Thoracic aorta (tissue), 2 donors: Measurements from ENCODE around the gene RBM14. TPM values are rescaled to one million over a fixed set of nuclear protein-coding genes. Genes with fewer than 3 reads are reported as not detected.

Experiments
- ATAC-seq: fragments of 150-250 bp; one replicate; pipeline ENCODE4 v1.8.0; 2017; ENCODE audit warnings: low read depth; ENCODE audit not compliant: insufficient number of reproducible peaks, low FRiP score
- DNase-seq: peaks from one replicate; pipeline ENCODE4 v3.0.0-alpha.2; 2020; ENCODE audit warnings: low spot score
- H3K27ac ChIP-seq, 2 donors: fragments of 200-600 bp; sonication (generic); 1 replicate in 1 of 2; 2 replicates in 1 of 2; pipeline ENCODE4 v1.5.1; 2016; ENCODE audit warnings: mild to moderate bottlenecking in 2 of 2, moderate library complexity in 2 of 2
- H3K27me3 ChIP-seq: fragments of 200-600 bp; sonication (generic); replicated peaks from 2 replicates; pipeline ENCODE4 v1.6.0; 2016; ENCODE audit warnings: mild to moderate bottlenecking; ENCODE audit not compliant: insufficient read depth
- H3K36me3 ChIP-seq: fragments of 200-600 bp; sonication (generic); one replicate; pipeline ENCODE4 v1.5.1; 2016
- H3K4me1 ChIP-seq, 2 donors: fragments of 200-600 bp; sonication (generic); 1 replicate in 1 of 2; 2 replicates in 1 of 2; pipeline versions ENCODE4 v1.5.1 to v1.6.0; 2016; ENCODE audit warnings: low read depth in 2 of 2, mild to moderate bottlenecking in 1 of 2; ENCODE audit not compliant: control insufficient read depth in 1 of 2
- H3K4me3 ChIP-seq: fragments of 200-600 bp; sonication (generic); 2 replicates; pipeline ENCODE4 v1.5.1; 2016; ENCODE audit warnings: mild to moderate bottlenecking
- H3K9me3 ChIP-seq: fragments of 200-600 bp; sonication (generic); 2 replicates; pipeline ENCODE4 v1.5.1; 2016
- total RNA-seq, 2 donors: library from RNA; depleted of rRNA; stranded (reverse); fragments of >200 nt; gene quantifications; one replicate each; pipeline versions ENCODE4 v1.1.0 to v1.2.3, GENCODE V29; 2016
- TF ChIP-seq, protein P1 (sequence below): fragments of 200-600 bp; sonication (generic); IDR thresholded peaks from one replicate; pipeline ENCODE4 v1.5.1; 2019; ENCODE audit warnings: antibody characterized with exemption

Gene RBM14
- total RNA-seq, 2 donors from 2014 or later = 72.7 to 99.8 TPM

DNA sequence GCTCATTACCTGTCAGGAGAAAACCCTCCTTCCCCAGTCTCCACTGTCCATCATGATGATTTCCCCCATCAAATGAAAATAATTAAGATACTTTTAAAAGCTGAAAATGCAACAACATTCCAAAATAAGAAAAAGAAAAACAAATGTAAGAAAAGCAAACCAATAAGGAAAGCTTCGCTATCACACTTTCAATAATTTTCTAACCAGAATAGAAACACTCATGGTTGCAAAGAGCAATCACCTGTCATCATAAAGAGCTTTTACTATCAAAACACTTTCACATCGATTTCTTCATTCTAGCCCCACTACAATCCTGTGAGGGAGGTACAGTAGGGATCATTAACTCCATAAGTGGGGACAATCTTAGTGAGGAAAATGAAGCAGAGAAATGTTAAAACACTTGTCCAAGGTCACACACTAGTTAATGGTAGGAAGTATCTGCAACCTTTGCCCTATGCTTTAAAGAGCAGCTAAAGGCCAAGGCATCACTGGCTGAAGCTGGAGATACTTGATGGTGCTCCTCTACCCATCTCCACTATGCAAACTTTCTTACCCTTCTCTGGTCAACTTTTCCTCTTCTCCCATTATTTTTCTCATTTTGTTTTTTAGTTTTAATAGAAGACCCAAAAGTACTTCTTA is 58.7 kb downstream of the RBM14 start:
- no peak for ATAC-seq
- TF ChIP-seq, protein P1, sequence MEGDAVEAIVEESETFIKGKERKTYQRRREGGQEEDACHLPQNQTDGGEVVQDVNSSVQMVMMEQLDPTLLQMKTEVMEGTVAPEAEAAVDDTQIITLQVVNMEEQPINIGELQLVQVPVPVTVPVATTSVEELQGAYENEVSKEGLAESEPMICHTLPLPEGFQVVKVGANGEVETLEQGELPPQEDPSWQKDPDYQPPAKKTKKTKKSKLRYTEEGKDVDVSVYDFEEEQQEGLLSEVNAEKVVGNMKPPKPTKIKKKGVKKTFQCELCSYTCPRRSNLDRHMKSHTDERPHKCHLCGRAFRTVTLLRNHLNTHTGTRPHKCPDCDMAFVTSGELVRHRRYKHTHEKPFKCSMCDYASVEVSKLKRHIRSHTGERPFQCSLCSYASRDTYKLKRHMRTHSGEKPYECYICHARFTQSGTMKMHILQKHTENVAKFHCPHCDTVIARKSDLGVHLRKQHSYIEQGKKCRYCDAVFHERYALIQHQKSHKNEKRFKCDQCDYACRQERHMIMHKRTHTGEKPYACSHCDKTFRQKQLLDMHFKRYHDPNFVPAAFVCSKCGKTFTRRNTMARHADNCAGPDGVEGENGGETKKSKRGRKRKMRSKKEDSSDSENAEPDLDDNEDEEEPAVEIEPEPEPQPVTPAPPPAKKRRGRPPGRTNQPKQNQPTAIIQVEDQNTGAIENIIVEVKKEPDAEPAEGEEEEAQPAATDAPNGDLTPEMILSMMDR = no peak
- Histone ChIP-seq H3K9me3 (no peaks in the 10 kb centered on the region), H3K27ac (no peak overlapping the region), H3K4me1 (peaks cover 13 to 44% of the 10 kb centered on the region in 2 donors), H3K36me3 (no peaks in the 10 kb centered on the region), H3K4me3 (no peak overlapping the region), H3K27me3 (no peaks in the 10 kb centered on the region)
- no peak for DNase-seq

- H3K9me3 ChIP-seq = no peaks in the 10 kb centered on the region
- H3K4me1 ChIP-seq = peaks cover 13 to 34% of the 10 kb centered on the region in 2 donors
Measured at GRCh38 chr11:66676282-66676919, 60.0 kb downstream of the RBM14 start.

More at GRCh38 chr11:66676282-66676919, 60.0 kb downstream of the RBM14 start:
- ATAC-seq = no peak
- H3K36me3 ChIP-seq = no peaks in the 10 kb centered on the region
- peak overlapping the region; percentile 88 for H3K4me3 ChIP-seq
- no peaks in the 10 kb centered on the region for H3K27me3 ChIP-seq
- no peak for DNase-seq
- TF ChIP-seq, protein P1 = no peak
- no peak overlapping the region for H3K27ac ChIP-seq

Other genes with a start within 250 kb of the RBM14 start
- gene SLC29A2, start 244.9 kb upstream of the RBM14 start, total RNA-seq = 1 to 10 TPM; 2.5 to 3.0 TPM
- 1 to 10 TPM; 4.2 to 6.6 TPM for gene NPAS4, start 195.6 kb upstream of the RBM14 start, total RNA-seq
- 10 to 100 TPM; 16.7 to 28.0 TPM for gene MRPL11, start 177.8 kb upstream of the RBM14 start, total RNA-seq
- gene PELI3, start 149.7 kb upstream of the RBM14 start, total RNA-seq = 10 to 100 TPM; 29.1 to 47.1 TPM
- 10 to 100 TPM; 20.2 to 22.2 TPM for gene DPP3, start 136.2 kb upstream of the RBM14 start, total RNA-seq
- 100 to 1,000 TPM in 1 of 2 donors, 10 to 100 TPM in 1; 90.3 to 114 TPM for gene BBS1, start 106.0 kb upstream of the RBM14 start, total RNA-seq
- 10 to 100 TPM; 10.2 to 15.7 TPM for gene ZDHHC24, start 70.6 kb upstream of the RBM14 start, total RNA-seq
- not detected for gene ACTN3, start 69.7 kb upstream of the RBM14 start, total RNA-seq
- gene CTSF, start 48.0 kb upstream of the RBM14 start, total RNA-seq = 100 to 1,000 TPM; 122 to 195 TPM
- gene CCDC87, start 23.6 kb upstream of the RBM14 start, total RNA-seq = under 1 TPM in 1 of 2 donors, not detected in 1; 0.68 TPM
- 10 to 100 TPM; 19.9 to 20.8 TPM for gene CCS, start 23.4 kb upstream of the RBM14 start, total RNA-seq
- gene RBM4, start 22.1 kb downstream of the RBM14 start, total RNA-seq = 10 to 100 TPM; 61.2 to 84.0 TPM
- 1 to 10 TPM; 8.9 to 9.2 TPM for gene RBM4B, start 61.3 kb downstream of the RBM14 start, total RNA-seq
- gene SPTBN2, start 112.6 kb downstream of the RBM14 start, total RNA-seq = 1 to 10 TPM; 1.2 to 5.6 TPM
- 10 to 100 TPM; 11.9 to 17.5 TPM for gene RCE1, start 226.8 kb downstream of the RBM14 start, total RNA-seq
- 10 to 100 TPM; 12.4 to 23.0 TPM for gene LRFN4, start 240.4 kb downstream of the RBM14 start, total RNA-seq